Measurements from ENCODE around the gene FRMD4A.
"Not testable (repeated sequence)": the region's sequence is repeated elsewhere in the genome, so short reads cannot be mapped to it uniquely, and the experiment has no call there.

The FRMD4A gene

GRCh38 chr10:13716081-13717071, 614.3 kb downstream of the FRMD4A start:
- POLR2A ChIA-PET, result interaction anchor here (1.7 kb wide), 1 partner anchor 9 kb away, joined by 5 read pairs; no protein-coding TSS in a partner anchor
- TF ChIP-seq BHLHE40 (IDR thresholded peaks at IDR 0.05; ENCODE audit: borderline replicate concordance) (no peak), FOXM1 (IDR thresholded peaks at IDR 0.05; ENCODE audit: borderline replicate concordance) (no peak), HDGF (IDR thresholded peaks at IDR 0.05; ENCODE audit: borderline replicate concordance) (no peak), CTBP1 (IDR thresholded peaks at IDR 0.05; ENCODE audit: borderline replicate concordance) (no peak)
- no peak for DNase-seq (ENCODE audit: extremely low spot score)
- CTCF ChIA-PET, result no interaction called here

- CTCF ChIA-PET; POLR2A ChIA-PET; DNase-seq (ENCODE audit: extremely low spot score): not testable (repeated sequence)
Measured at GRCh38 chr10:13715596-13715995, 615.1 kb downstream of the FRMD4A start.

GRCh38 chr10:13715100-13715499, 615.6 kb downstream of the FRMD4A start:
- ChIA-PET POLR2A (no interaction called here), CTCF (no interaction called here)
- no peak for DNase-seq (ENCODE audit: extremely low spot score)
- TF ChIP-seq L3MBTL2 (conservative IDR thresholded peaks at IDR 0.05) (no peak), ELF4 (IDR thresholded peaks at IDR 0.05) (no peak)

GRCh38 chr10:13712837-13713581, 617.7 kb downstream of the FRMD4A start:
- no peak for TF ChIP-seq FOXK2 (IDR thresholded peaks at IDR 0.05)
- TF ChIP-seq ELF4 (IDR thresholded peaks at IDR 0.05), result no peak
- no peak for TF ChIP-seq PKNOX1 (IDR thresholded peaks at IDR 0.05)
- TF ChIP-seq FOXM1 (IDR thresholded peaks at IDR 0.05; ENCODE audit: borderline replicate concordance), result no peak
- TF ChIP-seq ZNF384 (IDR thresholded peaks at IDR 0.05), result no peak
- no peak for TF ChIP-seq HDGF (IDR thresholded peaks at IDR 0.05; ENCODE audit: borderline replicate concordance)
- no peak for TF ChIP-seq SP1 (IDR thresholded peaks at IDR 0.05)
- no peak for TF ChIP-seq FOXA1 (IDR thresholded peaks at IDR 0.05)
- no peak for TF ChIP-seq CTBP1 (IDR thresholded peaks at IDR 0.05; ENCODE audit: borderline replicate concordance)
- TF ChIP-seq TARDBP (IDR thresholded peaks at IDR 0.05), result no peak
- no peak for TF ChIP-seq ARNT (IDR thresholded peaks at IDR 0.05)
- TF ChIP-seq LEF1 (IDR thresholded peaks at IDR 0.05; ENCODE audit: borderline replicate concordance), result no peak
- TF ChIP-seq NFRKB (IDR thresholded peaks at IDR 0.05), result no peak
- no peak for TF ChIP-seq SUZ12 (IDR thresholded peaks at IDR 0.05)
- TF ChIP-seq BHLHE40 (IDR thresholded peaks at IDR 0.05; ENCODE audit: borderline replicate concordance), result no peak
- POLR2A ChIA-PET, result no interaction called here
- DNase-seq (ENCODE audit: extremely low spot score), result no peak
- CTCF ChIA-PET, result no interaction called here

GRCh38 chr10:13712476-13712836, 618.3 kb downstream of the FRMD4A start:
- POLR2A ChIA-PET, result no interaction called here
- DNase-seq (ENCODE audit: extremely low spot score), result no peak
- TF ChIP-seq HDGF (IDR thresholded peaks at IDR 0.05; ENCODE audit: borderline replicate concordance), result no peak
- no peak for TF ChIP-seq BHLHE40 (IDR thresholded peaks at IDR 0.05; ENCODE audit: borderline replicate concordance)
- no peak for TF ChIP-seq NFRKB (IDR thresholded peaks at IDR 0.05)
- TF ChIP-seq FOXM1 (IDR thresholded peaks at IDR 0.05; ENCODE audit: borderline replicate concordance), result no peak
- TF ChIP-seq FOXK2 (IDR thresholded peaks at IDR 0.05), result no peak
- TF ChIP-seq PKNOX1 (IDR thresholded peaks at IDR 0.05), result no peak
- no peak for TF ChIP-seq TARDBP (IDR thresholded peaks at IDR 0.05)
- TF ChIP-seq SP1 (IDR thresholded peaks at IDR 0.05), result no peak
- no peak for TF ChIP-seq CTBP1 (IDR thresholded peaks at IDR 0.05; ENCODE audit: borderline replicate concordance)
- TF ChIP-seq SUZ12 (IDR thresholded peaks at IDR 0.05), result no peak
- no peak for TF ChIP-seq ELF4 (IDR thresholded peaks at IDR 0.05)
- no peak for TF ChIP-seq ARNT (IDR thresholded peaks at IDR 0.05)
- TF ChIP-seq LEF1 (IDR thresholded peaks at IDR 0.05; ENCODE audit: borderline replicate concordance), result no peak
- TF ChIP-seq L3MBTL2 (conservative IDR thresholded peaks at IDR 0.05), result no peak
- CTCF ChIA-PET, result no interaction called here

GRCh38 chr10:13711291-13711690, 619.4 kb downstream of the FRMD4A start:
- ChIA-PET POLR2A (no interaction called here), CTCF (no interaction called here)
- no peak for DNase-seq (ENCODE audit: extremely low spot score)
- no peak for TF ChIP-seq FOXA1 (IDR thresholded peaks at IDR 0.05)
- TF ChIP-seq CTBP1 (IDR thresholded peaks at IDR 0.05; ENCODE audit: borderline replicate concordance), result no peak
- no peak for TF ChIP-seq ZNF384 (IDR thresholded peaks at IDR 0.05)
- no peak for TF ChIP-seq SUZ12 (IDR thresholded peaks at IDR 0.05)
- no peak for TF ChIP-seq TARDBP (IDR thresholded peaks at IDR 0.05)
- no peak for TF ChIP-seq SP1 (IDR thresholded peaks at IDR 0.05)
